ENCODE measurements around the gene FYB1. TPM values are rescaled to one million over a fixed set of nuclear protein-coding genes. Genes with fewer than 3 reads are reported as not detected.

FYB1 gene
- total RNA-seq, 1 experiment from 2014 or later, result 0.52 TPM

DNA sequence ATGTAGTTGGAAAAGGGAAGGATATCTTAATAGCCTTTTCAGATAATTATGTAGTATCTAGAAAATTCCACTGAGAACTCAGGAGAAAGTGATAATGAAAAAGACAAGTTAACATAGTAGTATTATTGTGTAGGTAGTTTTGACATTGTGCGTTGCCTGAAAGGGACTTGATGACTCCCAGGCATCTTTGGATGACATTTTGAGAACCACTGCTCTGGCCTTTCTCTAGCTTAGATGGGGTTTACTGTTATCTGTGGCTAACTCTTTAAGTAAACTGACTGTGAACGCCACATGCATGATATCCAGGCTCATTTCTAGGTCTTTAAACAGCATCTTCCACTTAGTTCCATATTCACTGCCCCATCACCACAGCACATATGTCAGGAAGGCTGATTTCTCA is 14.4 kb upstream of the FYB1 start:
- ATAC-seq, result no peak
- Mint-ChIP-seq H3K9me3 (0 out of 2 replicates have a peak, but pooled peaks cover 3% of the 10 kb centered on the region), H3K4me1 (no peaks in the 10 kb centered on the region), H3K4me3 (no peak overlapping the region), H3K27me3 (ENCODE audit: low read depth) (no peaks in the 10 kb centered on the region), H3K27ac (no peak overlapping the region), H3K36me3 (no peaks in the 10 kb centered on the region)
- POLR2A ChIA-PET, result no interaction called here
- DNase-seq (ENCODE audit: low spot score), result no peak
- CTCF ChIA-PET, result no interaction called here
- TF ChIP-seq, protein P1, sequence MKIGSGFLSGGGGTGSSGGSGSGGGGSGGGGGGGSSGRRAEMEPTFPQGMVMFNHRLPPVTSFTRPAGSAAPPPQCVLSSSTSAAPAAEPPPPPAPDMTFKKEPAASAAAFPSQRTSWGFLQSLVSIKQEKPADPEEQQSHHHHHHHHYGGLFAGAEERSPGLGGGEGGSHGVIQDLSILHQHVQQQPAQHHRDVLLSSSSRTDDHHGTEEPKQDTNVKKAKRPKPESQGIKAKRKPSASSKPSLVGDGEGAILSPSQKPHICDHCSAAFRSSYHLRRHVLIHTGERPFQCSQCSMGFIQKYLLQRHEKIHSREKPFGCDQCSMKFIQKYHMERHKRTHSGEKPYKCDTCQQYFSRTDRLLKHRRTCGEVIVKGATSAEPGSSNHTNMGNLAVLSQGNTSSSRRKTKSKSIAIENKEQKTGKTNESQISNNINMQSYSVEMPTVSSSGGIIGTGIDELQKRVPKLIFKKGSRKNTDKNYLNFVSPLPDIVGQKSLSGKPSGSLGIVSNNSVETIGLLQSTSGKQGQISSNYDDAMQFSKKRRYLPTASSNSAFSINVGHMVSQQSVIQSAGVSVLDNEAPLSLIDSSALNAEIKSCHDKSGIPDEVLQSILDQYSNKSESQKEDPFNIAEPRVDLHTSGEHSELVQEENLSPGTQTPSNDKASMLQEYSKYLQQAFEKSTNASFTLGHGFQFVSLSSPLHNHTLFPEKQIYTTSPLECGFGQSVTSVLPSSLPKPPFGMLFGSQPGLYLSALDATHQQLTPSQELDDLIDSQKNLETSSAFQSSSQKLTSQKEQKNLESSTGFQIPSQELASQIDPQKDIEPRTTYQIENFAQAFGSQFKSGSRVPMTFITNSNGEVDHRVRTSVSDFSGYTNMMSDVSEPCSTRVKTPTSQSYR (CRISPR knock-in tag; IDR thresholded peaks at IDR 0.05), result no peak
- no peak for TF ChIP-seq CBFB (CRISPR knock-in tag; IDR thresholded peaks at IDR 0.05; ENCODE audit: low read depth)
- no peak for TF ChIP-seq PRRX2 (CRISPR knock-in tag; IDR thresholded peaks at IDR 0.05)
- TF ChIP-seq, protein P2, sequence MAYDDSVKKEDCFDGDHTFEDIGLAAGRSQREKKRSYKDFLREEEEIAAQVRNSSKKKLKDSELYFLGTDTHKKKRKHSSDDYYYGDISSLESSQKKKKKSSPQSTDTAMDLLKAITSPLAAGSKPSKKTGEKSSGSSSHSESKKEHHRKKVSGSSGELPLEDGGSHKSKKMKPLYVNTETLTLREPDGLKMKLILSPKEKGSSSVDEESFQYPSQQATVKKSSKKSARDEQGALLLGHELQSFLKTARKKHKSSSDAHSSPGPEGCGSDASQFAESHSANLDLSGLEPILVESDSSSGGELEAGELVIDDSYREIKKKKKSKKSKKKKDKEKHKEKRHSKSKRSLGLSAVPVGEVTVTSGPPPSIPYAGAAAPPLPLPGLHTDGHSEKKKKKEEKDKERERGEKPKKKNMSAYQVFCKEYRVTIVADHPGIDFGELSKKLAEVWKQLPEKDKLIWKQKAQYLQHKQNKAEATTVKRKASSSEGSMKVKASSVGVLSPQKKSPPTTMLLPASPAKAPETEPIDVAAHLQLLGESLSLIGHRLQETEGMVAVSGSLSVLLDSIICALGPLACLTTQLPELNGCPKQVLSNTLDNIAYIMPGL (CRISPR knock-in tag; IDR thresholded peaks at IDR 0.05), result no peak
- no peak for TF ChIP-seq MYBL2 (CRISPR knock-in tag; IDR thresholded peaks at IDR 0.05)
- TF ChIP-seq, protein P3, sequence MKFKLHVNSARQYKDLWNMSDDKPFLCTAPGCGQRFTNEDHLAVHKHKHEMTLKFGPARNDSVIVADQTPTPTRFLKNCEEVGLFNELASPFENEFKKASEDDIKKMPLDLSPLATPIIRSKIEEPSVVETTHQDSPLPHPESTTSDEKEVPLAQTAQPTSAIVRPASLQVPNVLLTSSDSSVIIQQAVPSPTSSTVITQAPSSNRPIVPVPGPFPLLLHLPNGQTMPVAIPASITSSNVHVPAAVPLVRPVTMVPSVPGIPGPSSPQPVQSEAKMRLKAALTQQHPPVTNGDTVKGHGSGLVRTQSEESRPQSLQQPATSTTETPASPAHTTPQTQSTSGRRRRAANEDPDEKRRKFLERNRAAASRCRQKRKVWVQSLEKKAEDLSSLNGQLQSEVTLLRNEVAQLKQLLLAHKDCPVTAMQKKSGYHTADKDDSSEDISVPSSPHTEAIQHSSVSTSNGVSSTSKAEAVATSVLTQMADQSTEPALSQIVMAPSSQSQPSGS (CRISPR knock-in tag; IDR thresholded peaks at IDR 0.05; ENCODE audit: borderline replicate concordance, low read depth), result no peak
- TF ChIP-seq FOXP1 (CRISPR knock-in tag; IDR thresholded peaks at IDR 0.05; ENCODE audit: borderline replicate concordance), result no peak
- TF ChIP-seq SMAD4 (CRISPR knock-in tag; IDR thresholded peaks at IDR 0.05), result no peak
- TF ChIP-seq, protein P4, sequence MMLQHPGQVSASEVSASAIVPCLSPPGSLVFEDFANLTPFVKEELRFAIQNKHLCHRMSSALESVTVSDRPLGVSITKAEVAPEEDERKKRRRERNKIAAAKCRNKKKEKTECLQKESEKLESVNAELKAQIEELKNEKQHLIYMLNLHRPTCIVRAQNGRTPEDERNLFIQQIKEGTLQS (CRISPR knock-in tag; conservative IDR thresholded peaks at IDR 0.05), result no peak
- no peak for TF ChIP-seq ZNF396 (CRISPR knock-in tag; IDR thresholded peaks at IDR 0.05; ENCODE audit: borderline replicate concordance)

DNA sequence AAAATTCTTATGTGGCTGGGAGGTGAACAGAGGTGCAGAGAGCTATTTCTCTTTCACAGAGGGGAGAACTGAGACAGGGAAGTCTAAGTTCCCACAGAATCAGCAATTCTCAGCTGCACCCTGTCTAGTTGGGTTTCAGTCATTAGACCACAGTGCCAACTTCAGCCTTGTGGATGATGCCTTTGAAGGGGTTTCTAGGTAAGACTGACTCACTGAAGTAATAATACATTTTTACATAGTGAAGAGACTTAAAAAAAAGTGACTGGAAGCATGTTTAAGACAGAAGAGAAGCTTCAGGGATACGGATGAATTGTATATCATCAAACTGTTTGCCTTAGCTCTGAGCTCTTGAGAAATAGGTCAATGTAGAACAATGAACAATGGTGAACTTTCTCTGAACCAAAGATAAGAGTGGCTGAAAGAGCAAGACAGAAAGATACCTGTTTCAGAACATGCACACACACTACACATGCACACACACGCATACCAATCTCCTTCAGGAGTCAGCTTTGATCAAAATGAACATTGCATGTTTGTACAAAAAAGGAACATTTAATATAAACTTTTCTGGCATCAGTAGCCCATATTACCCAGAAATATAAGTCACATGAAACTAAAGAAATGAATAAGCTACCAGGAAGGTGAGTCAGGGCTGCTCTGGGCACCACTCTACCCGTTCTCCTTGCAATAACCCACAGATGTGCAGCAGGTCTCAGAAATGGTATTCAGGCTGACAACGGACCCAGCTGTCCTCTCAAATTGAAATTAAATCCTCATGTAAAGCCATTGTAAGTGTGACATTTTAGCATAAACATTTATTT is 12.6 kb upstream of the FYB1 start:
- no peak for DNase-seq (ENCODE audit: low spot score)

More for the DNA sequence above, 12.6 kb upstream of the FYB1 start:
- TF ChIP-seq RORB (CRISPR knock-in tag; IDR thresholded peaks at IDR 0.05) (no peak), ZNF263 (CRISPR knock-in tag; IDR thresholded peaks at IDR 0.05; ENCODE audit: low read depth) (no peak), JUN (CRISPR knock-in tag; IDR thresholded peaks at IDR 0.05) (no peak), HMGA2 (CRISPR knock-in tag; IDR thresholded peaks at IDR 0.05) (0 out of 2 replicates have a peak, but pooled peaks have one; percentile 12)
- TF ChIP-seq, protein P5, sequence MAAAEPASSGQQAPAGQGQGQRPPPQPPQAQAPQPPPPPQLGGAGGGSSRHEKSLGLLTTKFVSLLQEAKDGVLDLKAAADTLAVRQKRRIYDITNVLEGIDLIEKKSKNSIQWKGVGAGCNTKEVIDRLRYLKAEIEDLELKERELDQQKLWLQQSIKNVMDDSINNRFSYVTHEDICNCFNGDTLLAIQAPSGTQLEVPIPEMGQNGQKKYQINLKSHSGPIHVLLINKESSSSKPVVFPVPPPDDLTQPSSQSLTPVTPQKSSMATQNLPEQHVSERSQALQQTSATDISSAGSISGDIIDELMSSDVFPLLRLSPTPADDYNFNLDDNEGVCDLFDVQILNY (CRISPR knock-in tag; IDR thresholded peaks at IDR 0.05), result no peak
- TF ChIP-seq, protein P3 (CRISPR knock-in tag; IDR thresholded peaks at IDR 0.05; ENCODE audit: borderline replicate concordance, low read depth), result no peak
- TF ChIP-seq, protein P6, sequence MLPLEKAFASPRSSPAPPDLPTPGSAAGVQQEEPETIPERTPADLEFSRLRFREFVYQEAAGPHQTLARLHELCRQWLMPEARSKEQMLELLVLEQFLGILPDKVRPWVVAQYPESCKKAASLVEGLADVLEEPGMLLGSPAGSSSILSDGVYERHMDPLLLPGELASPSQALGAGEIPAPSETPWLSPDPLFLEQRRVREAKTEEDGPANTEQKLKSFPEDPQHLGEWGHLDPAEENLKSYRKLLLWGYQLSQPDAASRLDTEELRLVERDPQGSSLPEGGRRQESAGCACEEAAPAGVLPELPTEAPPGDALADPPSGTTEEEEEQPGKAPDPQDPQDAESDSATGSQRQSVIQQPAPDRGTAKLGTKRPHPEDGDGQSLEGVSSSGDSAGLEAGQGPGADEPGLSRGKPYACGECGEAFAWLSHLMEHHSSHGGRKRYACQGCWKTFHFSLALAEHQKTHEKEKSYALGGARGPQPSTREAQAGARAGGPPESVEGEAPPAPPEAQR (CRISPR knock-in tag; IDR thresholded peaks at IDR 0.05), result no peak
- Mint-ChIP-seq H3K36me3 (no peaks in the 10 kb centered on the region), H3K4me1 (no peaks in the 10 kb centered on the region), H3K27me3 (ENCODE audit: low read depth) (no peaks in the 10 kb centered on the region), H3K4me3 (no peak overlapping the region), H3K27ac (no peak overlapping the region), H3K9me3 (0 out of 2 replicates have a peak, but pooled peaks cover 3% of the 10 kb centered on the region)
- POLR2A ChIA-PET, result no interaction called here
- ATAC-seq, result no peak
- CTCF ChIA-PET, result interaction anchor here (0.6 to 2.2 kb wide), 2 partner anchors 14 to 460 kb away, joined by 3 to 9 read pairs; no protein-coding TSS in a partner anchor

Data from WTC11 (cell line).